LNCaP clone FGC (cell line): ENCODE results near the gene NUTF2.

Source experiments
- DNase-seq: peaks from one replicate; pipeline ENCODE4 v3.0.0-alpha.2; 2011; ENCODE audit warnings: low read depth
- H3K4me3 ChIP-seq: 2 replicates; pipeline ENCODE4 v1.5.1; 2011; ENCODE audit warnings: mild to moderate bottlenecking, low read depth, low read length, control low read depth
- CTCF ChIP-seq: IDR thresholded peaks from 2 replicates; pipeline ENCODE4 v1.5.1; 2012; ENCODE audit warnings: mild to moderate bottlenecking; ENCODE audit not compliant: control insufficient read depth, insufficient read depth; ENCODE audit errors: extremely low read depth

The NUTF2 gene

DNA sequence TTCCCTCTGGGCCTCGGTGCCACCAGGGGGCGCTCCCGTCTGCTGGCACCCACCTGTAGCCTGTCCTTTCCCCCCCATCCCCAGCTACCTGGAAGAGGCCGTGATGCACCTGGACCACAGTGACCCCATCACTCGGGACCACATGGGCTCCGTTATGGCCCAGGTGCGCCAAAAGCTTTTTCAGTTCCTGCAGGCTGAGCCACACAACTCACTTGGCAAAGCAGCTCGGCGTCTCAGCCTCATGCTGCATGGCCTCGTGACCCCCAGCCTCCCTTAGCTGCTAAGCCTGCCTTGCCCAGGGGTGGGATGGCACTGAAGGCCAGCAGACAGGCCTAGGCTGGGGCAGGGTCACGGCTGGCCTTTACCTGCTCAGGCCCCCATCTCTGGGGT, 37.1 kb downstream of the NUTF2 start:
- no peak for DNase-seq
- peak; percentile 83 for TF ChIP-seq CTCF
- no peak overlapping the region for H3K4me3 ChIP-seq

- no peak within 1 kb of the TSS for H3K4me3 ChIP-seq
- TF ChIP-seq CTCF, result no peak
- peak; percentile 52 for DNase-seq
Observed at GRCh38 chr16:67884684-67885083, 38.0 kb downstream of the NUTF2 start, which contains the start of gene NRN1L. TSS of gene NRN1L (plus strand) at chr16:67884885. CDS start at chr16:67884904, 19 bp downstream.

- no peak for TF ChIP-seq CTCF
- DNase-seq, result no peak
Observed at GRCh38 chr16:67885545-67885944, 38.8 kb downstream of the NUTF2 start.

DNA sequence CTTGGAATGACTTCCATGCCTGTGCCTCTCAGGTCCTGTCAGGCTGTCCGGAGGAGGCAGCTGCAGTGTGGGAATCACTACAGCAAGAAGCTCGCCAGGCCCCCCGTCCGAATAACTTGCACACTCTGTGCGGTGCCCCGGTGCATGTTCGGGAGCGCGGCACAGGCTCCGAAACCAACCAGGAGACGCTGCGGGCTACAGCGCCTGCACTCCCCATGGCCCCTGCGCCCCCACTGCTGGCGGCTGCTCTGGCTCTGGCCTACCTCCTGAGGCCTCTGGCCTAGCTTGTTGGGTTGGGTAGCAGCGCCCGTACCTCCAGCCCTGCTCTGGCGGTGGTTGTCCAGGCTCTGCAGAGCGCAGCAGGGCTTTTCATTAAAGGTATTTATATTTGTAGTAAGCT, 39.2 kb downstream of the NUTF2 start:
- TF ChIP-seq CTCF, result no peak
- no peak for DNase-seq
- H3K4me3 ChIP-seq, result no peak overlapping the region

More at GRCh38 chr16:67885545-67885944, 38.8 kb downstream of the NUTF2 start:
- H3K4me3 ChIP-seq, result no peak overlapping the region

GRCh38 chr16:67886387-67886786, 39.7 kb downstream of the NUTF2 start:
- no peak overlapping the region for H3K4me3 ChIP-seq
- DNase-seq, result no peak
- no peak for TF ChIP-seq CTCF

DNA sequence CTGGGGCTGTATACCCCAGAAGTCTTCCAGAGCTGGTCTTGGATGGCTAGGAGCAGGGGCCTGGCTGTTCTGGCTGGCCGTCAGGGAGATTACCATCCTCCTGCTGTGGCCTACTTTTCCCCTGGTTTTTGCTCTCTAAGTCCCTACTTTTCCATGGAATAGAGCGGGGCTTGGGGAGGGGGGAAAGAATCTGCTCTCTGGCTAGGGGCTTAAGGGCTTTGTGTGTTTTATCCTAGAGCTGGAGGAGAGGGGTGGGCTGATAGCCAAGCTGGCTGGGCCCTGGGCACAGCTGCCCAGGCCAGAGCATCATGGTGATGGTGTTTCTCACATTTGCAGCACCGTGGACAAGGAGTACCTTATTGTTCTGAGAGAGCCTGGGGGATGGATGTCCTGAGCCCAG, 41.6 kb downstream of the NUTF2 start:
- DNase-seq, result no peak
- no peak for TF ChIP-seq CTCF
- no peak overlapping the region for H3K4me3 ChIP-seq

- H3K4me3 ChIP-seq, result peak overlapping the region; percentile 42
- no peak for DNase-seq
Observed at GRCh38 chr16:67892375-67892774, 45.6 kb downstream of the NUTF2 start.

More at GRCh38 chr16:67892375-67892774, 45.6 kb downstream of the NUTF2 start:
- TF ChIP-seq CTCF, result no peak
